Mesothelial cell of epicardium (in vitro differentiated cells): Measurements from ENCODE around the gene MEGF8. TPM values are rescaled to one million over a fixed set of nuclear protein-coding genes. Genes with fewer than 3 reads are reported as not detected.

Experiments
- DNase-seq, 2 experiments: peaks; one replicate each; pipeline ENCODE4 v3.0.0; 2021; ENCODE audit warnings: low spot score in 2 of 2; ENCODE audit not compliant: unreplicated experiment in 2 of 2
- H3K27ac Mint-ChIP-seq: 2 replicates; pipeline ENCODE4 v1.8.0; 2021; ENCODE audit warnings: mixed read lengths
- H3K27me3 Mint-ChIP-seq: 2 replicates; pipeline ENCODE4 v1.8.0; 2021; ENCODE audit warnings: low read depth, mixed read lengths
- H3K36me3 Mint-ChIP-seq: 2 replicates; pipeline ENCODE4 v1.8.0; 2021; ENCODE audit warnings: mixed read lengths
- H3K4me1 Mint-ChIP-seq: 2 replicates; pipeline ENCODE4 v1.8.0; 2021; ENCODE audit warnings: mixed read lengths
- H3K4me3 Mint-ChIP-seq: 2 replicates; pipeline ENCODE4 v1.8.0; 2021; ENCODE audit warnings: mild to moderate bottlenecking, moderate library complexity, mixed read lengths
- H3K9me3 Mint-ChIP-seq: 2 replicates; pipeline ENCODE4 v1.8.0; 2021; ENCODE audit warnings: mixed read lengths
- CTCF ChIP-seq: fragments of 200-600 bp; sonication (generic); IDR thresholded peaks from one replicate; pipeline ENCODE4 v1.5.0; 2021; ENCODE audit warnings: antibody characterized with exemption; ENCODE audit not compliant: unreplicated experiment
- total RNA-seq: library from RNA; stranded (reverse); gene quantifications from 3 replicates; pipeline ENCODE4 v1.2.1, GENCODE V29; 2021

MEGF8 gene
- total RNA-seq, 1 donor from 2014 or later, result 58.9 TPM

GRCh38 chr19:42370626-42371175 is 45.3 kb downstream of the MEGF8 start:
- Mint-ChIP-seq H3K27ac (no peak overlapping the region), H3K36me3 (peaks cover 24% of the 10 kb centered on the region), H3K4me1 (no peaks in the 10 kb centered on the region), H3K4me3 (no peak overlapping the region), H3K27me3 (no peaks in the 10 kb centered on the region), H3K9me3 (no peaks in the 10 kb centered on the region)
- TF ChIP-seq CTCF, result no peak
- no peak for DNase-seq

- H3K4me3 Mint-ChIP-seq, result no peak overlapping the region
- H3K4me1 Mint-ChIP-seq, result no peaks in the 10 kb centered on the region
- DNase-seq, result no peak
- H3K36me3 Mint-ChIP-seq, result peaks cover 16% of the 10 kb centered on the region
- H3K27ac Mint-ChIP-seq, result no peak overlapping the region
- H3K9me3 Mint-ChIP-seq, result no peaks in the 10 kb centered on the region
- H3K27me3 Mint-ChIP-seq, result peaks cover under 1% of the 10 kb centered on the region
- no peak for TF ChIP-seq CTCF
These were observed 49.5 kb downstream of the MEGF8 start for GRCh38 chr19:42374826-42375376.

- peaks cover 4% of the 10 kb centered on the region for H3K27me3 Mint-ChIP-seq
- H3K4me1 Mint-ChIP-seq, result no peaks in the 10 kb centered on the region
- no peak overlapping the region for H3K4me3 Mint-ChIP-seq
- no peak overlapping the region for H3K27ac Mint-ChIP-seq
- H3K9me3 Mint-ChIP-seq, result no peaks in the 10 kb centered on the region
- DNase-seq, result no peak
- TF ChIP-seq CTCF, result no peak
- H3K36me3 Mint-ChIP-seq, result peaks cover 14% of the 10 kb centered on the region
These were observed 50.2 kb downstream of the MEGF8 start for GRCh38 chr19:42375415-42376176.

- Mint-ChIP-seq H3K4me1 (no peaks in the 10 kb centered on the region), H3K4me3 (no peak overlapping the region), H3K36me3 (peaks cover 14% of the 10 kb centered on the region), H3K9me3 (no peaks in the 10 kb centered on the region), H3K27me3 (peaks cover 4% of the 10 kb centered on the region), H3K27ac (no peak overlapping the region)
- TF ChIP-seq CTCF, result no peak
- DNase-seq, result no peak
These were observed 50.7 kb downstream of the MEGF8 start for GRCh38 chr19:42376177-42376555.

- H3K27ac Mint-ChIP-seq, result no peak overlapping the region
- peaks cover 14% of the 10 kb centered on the region for H3K36me3 Mint-ChIP-seq
- H3K27me3 Mint-ChIP-seq, result peaks cover 21% of the 10 kb centered on the region
These were observed 53.1 kb downstream of the MEGF8 start for GRCh38 chr19:42378225-42379215.

More at GRCh38 chr19:42378225-42379215, 53.1 kb downstream of the MEGF8 start:
- DNase-seq, result no peak
- Mint-ChIP-seq H3K4me3 (no peak overlapping the region), H3K4me1 (no peaks in the 10 kb centered on the region), H3K9me3 (no peaks in the 10 kb centered on the region)
- TF ChIP-seq CTCF, result no peak
